ENCODE results near the gene LCAT.

LCAT gene

GRCh38 chr16:67934306-67935100, 9.4 kb downstream of the LCAT start:
- no peak for DNase-seq (ENCODE audit: low read depth in 4 of 4, low spot score in 1 of 4)

- DNase-seq (ENCODE audit: low read depth in 4 of 4, low spot score in 1 of 4) = no peak
Observed at GRCh38 chr16:67933805-67934204, 10.1 kb downstream of the LCAT start.

GRCh38 chr16:67932462-67932840, 11.5 kb downstream of the LCAT start:
- DNase-seq (ENCODE audit: low read depth in 4 of 4, low spot score in 1 of 4) = no peak

- DNase-seq (ENCODE audit: low read depth in 4 of 4, low spot score in 1 of 4) = no peak
Observed at GRCh38 chr16:67931712-67932461, 12.0 kb downstream of the LCAT start, which contains the start of gene CTRL. CTRL (minus strand) TSS chr16:67931862; CDS start chr16:67931852, 10 bp downstream.

GRCh38 chr16:67930678-67931211, 13.2 kb downstream of the LCAT start:
- no peak for DNase-seq (ENCODE audit: low read depth in 4 of 4, low spot score in 1 of 4)

GRCh38 chr16:67930191-67930590, 13.7 kb downstream of the LCAT start:
- DNase-seq (ENCODE audit: low read depth in 4 of 4, low spot score in 1 of 4) = no peak

- peak in 3 of 4 experiments; percentile 60 to 64 (median 61) for DNase-seq (ENCODE audit: low read depth in 4 of 4, low spot score in 1 of 4)
Observed at GRCh38 chr16:67928561-67929364, 15.2 kb downstream of the LCAT start.

GRCh38 chr16:67928147-67928546, 15.8 kb downstream of the LCAT start:
- DNase-seq (ENCODE audit: low read depth in 4 of 4, low spot score in 1 of 4) = no peak

- DNase-seq (ENCODE audit: low read depth in 4 of 4, low spot score in 1 of 4) = no peak
Observed at GRCh38 chr16:67927131-67927941, 16.6 kb downstream of the LCAT start.

GRCh38 chr16:67926181-67926750, 17.7 kb downstream of the LCAT start:
- DNase-seq (ENCODE audit: low read depth in 4 of 4, low spot score in 1 of 4) = no peak

- no peak for DNase-seq (ENCODE audit: low read depth in 4 of 4, low spot score in 1 of 4)
Observed at GRCh38 chr16:67924140-67924906, 19.6 kb downstream of the LCAT start.

GRCh38 chr16:67923414-67924116, 20.4 kb downstream of the LCAT start:
- DNase-seq (ENCODE audit: low read depth in 4 of 4, low spot score in 1 of 4) = no peak

GRCh38 chr16:67922740-67923139, 21.2 kb downstream of the LCAT start:
- no peak for DNase-seq (ENCODE audit: low read depth in 4 of 4, low spot score in 1 of 4)

- no peak for DNase-seq (ENCODE audit: low read depth in 4 of 4, low spot score in 1 of 4)
Observed at GRCh38 chr16:67922221-67922620, 21.7 kb downstream of the LCAT start.

GRCh38 chr16:67919622-67920221, 24.2 kb downstream of the LCAT start:
- DNase-seq (ENCODE audit: low read depth in 4 of 4, low spot score in 1 of 4) = no peak

GRCh38 chr16:67917852-67918236, 26.1 kb downstream of the LCAT start:
- peak in 1 of 4 experiments; percentile 48 for DNase-seq (ENCODE audit: low read depth in 4 of 4, low spot score in 1 of 4)

- DNase-seq (ENCODE audit: low read depth in 4 of 4, low spot score in 1 of 4) = no peak
Observed at GRCh38 chr16:67917140-67917851, 26.6 kb downstream of the LCAT start.

All from stimulated activated CD4-positive, alpha-beta T cell treated with anti-CD3 and anti-CD28 coated beads, Interleukin-1b, Interleukin-23, amount 100 ng/mL, for 24 hours (primary cell).